ENCODE results near the gene SPATA32. TPM values are rescaled to one million over a fixed set of nuclear protein-coding genes. Genes with fewer than 3 reads are reported as not detected.
A peak's percentile ranks its signal among the peaks of the same experiment; 100 is the strongest.

The SPATA32 gene
- total RNA-seq, 1 experiment from 2014 or later: 0.81 TPM

GRCh38 chr17:45247429-45248131 is 14.3 kb downstream of the SPATA32 start:
- H3K27me3 ChIP-seq (ENCODE audit: insufficient read depth, low read length): no peaks in the 10 kb centered on the region
- H2BK12ac ChIP-seq (ENCODE audit: insufficient read length, low read depth, low read length): no peak overlapping the region
- no peak for TF ChIP-seq CTCF (conservative IDR thresholded peaks at IDR 0.05)
- Mint-ChIP-seq H3K9me3 (no peaks in the 10 kb centered on the region), H3K27ac (peak overlapping the region; percentile 87 to 97 (median 94); a peak in 5 of 7 replicates), H3K4me3 (peak overlapping the region; percentile 84 to 90), H3K36me3 (ENCODE audit: insufficient read depth in 1 of 3, low read depth in 3 of 3) (peaks cover 9 to 15% (median 9%) of the 10 kb centered on the region in 3 experiments), H3K27me3 (ENCODE audit: low read depth) (peaks cover 20% of the 10 kb centered on the region), H3K4me1 (peaks cover 14 to 24% of the 10 kb centered on the region in 2 experiments)
- H3K14ac ChIP-seq (ENCODE audit: insufficient read depth, low read length): peak overlapping the region; percentile 82
- H3K4ac ChIP-seq (ENCODE audit: low read depth, low read length): no peak overlapping the region
- no peak overlapping the region for H2BK20ac ChIP-seq (ENCODE audit: low read depth, low read length, poor library complexity, severe bottlenecking)
- H2AK5ac ChIP-seq (ENCODE audit: insufficient read length, low read length): no peak overlapping the region
- H4K91ac ChIP-seq (ENCODE audit: insufficient read length, low read depth, low read length): no peak overlapping the region
- no peak overlapping the region for H2BK5ac ChIP-seq (ENCODE audit: insufficient read length, low read length)
- no peak overlapping the region for H3K23ac ChIP-seq (ENCODE audit: insufficient read length, low read depth, low read length)
- no peak overlapping the region for H2BK120ac ChIP-seq (ENCODE audit: low read depth, low read length, poor library complexity, severe bottlenecking)
- peak overlapping the region; percentile 57 for H3K9ac ChIP-seq (ENCODE audit: extremely low read depth, insufficient read length, low read length)
- H3K23me2 ChIP-seq (ENCODE audit: insufficient read length, low read depth, low read length, poor library complexity, severe bottlenecking): peaks cover 14% of the 10 kb centered on the region
- H3K4me2 ChIP-seq (ENCODE audit: insufficient read depth, insufficient read length, low read length): peak overlapping the region; percentile 72
- H2AFZ ChIP-seq (ENCODE audit: low read length): no peak overlapping the region
- WGBS (ENCODE audit: extremely low coverage, insufficient read length, low lambda C conversion rate): no CpG with 5 or more reads among the region's 61 CpGs
- no peaks in the 10 kb centered on the region for H3K79me1 ChIP-seq (ENCODE audit: insufficient read depth, low read depth, low read length, poor library complexity, severe bottlenecking)
- no peaks in the 10 kb centered on the region for H4K20me1 ChIP-seq (ENCODE audit: control insufficient read depth, insufficient read depth, insufficient read length)
- H3K79me2 ChIP-seq (ENCODE audit: insufficient read depth, low read length): no peaks in the 10 kb centered on the region
- H3K56ac ChIP-seq (ENCODE audit: insufficient read length, low read depth, low read length): no peak overlapping the region
- H3K18ac ChIP-seq (ENCODE audit: insufficient read length, low read depth, low read length): peak overlapping the region; percentile 90
- DNase-seq: peak; percentile 100
- no peaks in the 10 kb centered on the region for H3K9me3 ChIP-seq (ENCODE audit: control insufficient read depth, low read depth, low read length)
- H3K27ac ChIP-seq (ENCODE audit: insufficient read length, low read depth, low read length): no peak overlapping the region
- no peak overlapping the region for H3T11ph ChIP-seq (ENCODE audit: low read length)
- H2BK15ac ChIP-seq (ENCODE audit: low read depth, low read length): no peak overlapping the region
- no peak overlapping the region for H4K5ac ChIP-seq (ENCODE audit: insufficient read length, low read depth, low read length)
- no peak overlapping the region for H4K8ac ChIP-seq (replicated peaks; ENCODE audit: insufficient read length, low read depth, low read length)
- H3K4me1 ChIP-seq (ENCODE audit: insufficient read depth, low read length): no peaks in the 10 kb centered on the region; the same call in 1 of the 2 replicates
